HG03442 (cell line): ENCODE data around the gene CHTF18.
"Not testable (repeated sequence)": the region's sequence is repeated elsewhere in the genome, so short reads cannot be mapped to it uniquely, and the experiment has no call there.

Source experiments
- ATAC-seq: cut with Tn5 transposase; IDR thresholded peaks from one replicate; pipeline ENCODE4 v1.9.1; 2021; ENCODE audit warnings: mild to moderate bottlenecking, moderate library complexity; ENCODE audit not compliant: unreplicated experiment

CHTF18 gene

GRCh38 chr16:803754-804080, 15.3 kb downstream of the CHTF18 start:
- no peak for ATAC-seq

GRCh38 chr16:804193-805048, 16.0 kb downstream of the CHTF18 start:
- no peak for ATAC-seq

GRCh38 chr16:805474-805873, 17.1 kb downstream of the CHTF18 start:
- ATAC-seq = no peak

- peak; percentile 79 for ATAC-seq
Observed at GRCh38 chr16:807347-808084, 19.1 kb downstream of the CHTF18 start.

GRCh38 chr16:808085-808386, 19.6 kb downstream of the CHTF18 start:
- no peak for ATAC-seq

GRCh38 chr16:813204-813915, 24.9 kb downstream of the CHTF18 start:
- no peak for ATAC-seq

- ATAC-seq = no peak
Observed at GRCh38 chr16:813916-814412, 25.5 kb downstream of the CHTF18 start.

GRCh38 chr16:814974-815373, 26.6 kb downstream of the CHTF18 start:
- no peak for ATAC-seq

- no peak for ATAC-seq
Observed at GRCh38 chr16:815861-816260, 27.4 kb downstream of the CHTF18 start.

- ATAC-seq = no peak
Observed at GRCh38 chr16:817001-817906, 28.8 kb downstream of the CHTF18 start.

- ATAC-seq = no peak
Observed at GRCh38 chr16:818132-818531, 29.7 kb downstream of the CHTF18 start.

GRCh38 chr16:818592-818991, 30.2 kb downstream of the CHTF18 start:
- ATAC-seq = no peak

GRCh38 chr16:819336-820043, 31.1 kb downstream of the CHTF18 start:
- ATAC-seq = no peak

GRCh38 chr16:820044-820408, 31.6 kb downstream of the CHTF18 start:
- ATAC-seq = not testable (repeated sequence)

- ATAC-seq = no peak
Observed at GRCh38 chr16:820748-821147, 32.3 kb downstream of the CHTF18 start.

GRCh38 chr16:821751-822150, 33.3 kb downstream of the CHTF18 start:
- ATAC-seq = no peak

GRCh38 chr16:822174-822908, 33.9 kb downstream of the CHTF18 start:
- no peak for ATAC-seq

- ATAC-seq = no peak
Observed at GRCh38 chr16:822909-823297, 34.5 kb downstream of the CHTF18 start.

GRCh38 chr16:824194-824593, 35.8 kb downstream of the CHTF18 start:
- ATAC-seq = no peak
